Suppressor macrophage (primary cell): Measurements from ENCODE around the gene ZNF423.

Source experiments
- DNase-seq, 4 experiments: peaks; one replicate each; pipeline ENCODE4 v3.0.0-alpha.2; 2020 to 2022

Gene ZNF423

DNA sequence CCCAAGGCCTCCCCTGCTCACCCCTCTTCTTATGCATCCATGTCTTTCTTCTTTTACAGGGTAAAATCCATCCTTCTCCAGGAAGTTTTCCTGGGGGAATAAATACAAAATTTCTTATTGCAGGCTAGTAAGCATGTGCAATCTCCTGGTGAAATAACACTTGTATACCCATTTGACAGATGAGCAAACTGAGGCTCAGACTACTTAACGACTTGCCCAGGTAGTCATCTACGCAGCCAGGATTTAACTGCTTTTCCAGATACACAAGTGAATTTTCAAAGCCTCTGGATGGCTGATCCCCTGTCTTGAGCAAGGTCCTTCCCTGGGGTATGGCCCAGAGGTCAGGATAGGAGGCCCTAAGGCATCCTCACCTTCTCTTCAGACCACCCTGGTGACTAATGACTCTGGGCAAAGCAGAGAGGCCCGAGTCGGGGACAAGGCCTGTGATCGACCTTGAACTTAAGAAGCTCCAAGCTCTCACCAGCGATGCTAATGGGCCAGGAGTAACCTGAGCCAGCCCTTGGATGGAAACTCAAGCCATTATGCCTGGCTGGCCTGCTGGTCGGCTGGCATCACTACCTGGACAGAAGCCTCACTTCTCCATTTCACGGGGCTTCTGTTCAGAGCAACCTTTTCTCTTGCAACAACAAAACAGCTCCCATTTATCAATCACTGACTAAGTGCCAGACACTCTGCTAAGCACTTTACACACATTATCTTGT, 33.1 kb downstream of the ZNF423 start:
- DNase-seq = no peak

DNA sequence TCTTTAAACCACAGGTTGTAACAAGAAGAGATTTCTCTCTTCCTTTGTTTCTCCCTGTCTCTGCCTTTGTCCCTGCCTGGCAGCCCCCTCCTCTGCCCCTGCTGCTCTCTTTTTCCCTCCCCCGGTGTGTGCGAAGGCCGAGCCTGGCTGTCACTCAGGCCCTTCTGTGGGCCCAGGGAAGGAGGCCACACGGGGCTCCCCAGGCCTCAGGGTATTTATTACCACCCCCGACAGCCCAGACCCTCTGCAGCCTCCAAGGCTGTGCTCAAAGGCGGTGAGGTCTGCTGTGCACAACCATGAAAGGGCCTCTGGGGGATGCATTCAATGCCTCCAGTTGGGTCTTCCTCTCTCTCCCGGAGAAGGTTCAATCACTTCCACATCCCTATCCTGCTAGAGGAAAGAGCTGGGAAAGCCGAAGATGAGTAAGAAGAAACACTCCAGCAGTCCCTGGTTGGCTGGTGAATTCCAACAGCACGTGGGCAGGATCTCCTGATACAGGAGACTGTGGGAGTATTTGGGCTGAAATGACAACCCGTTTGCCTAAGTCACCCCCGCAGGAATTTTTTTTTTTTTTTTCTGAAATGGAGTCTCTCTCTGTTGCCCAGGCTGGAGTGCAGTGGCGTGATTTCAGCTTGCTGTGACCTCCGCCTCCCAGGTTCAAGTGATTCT, 34.2 kb downstream of the ZNF423 start:
- DNase-seq = no peak

GRCh38 chr16:49821156-49821555, 34.8 kb downstream of the ZNF423 start:
- DNase-seq = no peak

- DNase-seq = no peak
Observed at GRCh38 chr16:49817754-49818507, 38.0 kb downstream of the ZNF423 start.

GRCh38 chr16:49816875-49817274, 39.0 kb downstream of the ZNF423 start:
- DNase-seq = no peak

- no peak for DNase-seq
Observed at GRCh38 chr16:49811644-49812334, 44.1 kb downstream of the ZNF423 start.

- DNase-seq = no peak
Observed at GRCh38 chr16:49810831-49811230, 45.1 kb downstream of the ZNF423 start.

DNA sequence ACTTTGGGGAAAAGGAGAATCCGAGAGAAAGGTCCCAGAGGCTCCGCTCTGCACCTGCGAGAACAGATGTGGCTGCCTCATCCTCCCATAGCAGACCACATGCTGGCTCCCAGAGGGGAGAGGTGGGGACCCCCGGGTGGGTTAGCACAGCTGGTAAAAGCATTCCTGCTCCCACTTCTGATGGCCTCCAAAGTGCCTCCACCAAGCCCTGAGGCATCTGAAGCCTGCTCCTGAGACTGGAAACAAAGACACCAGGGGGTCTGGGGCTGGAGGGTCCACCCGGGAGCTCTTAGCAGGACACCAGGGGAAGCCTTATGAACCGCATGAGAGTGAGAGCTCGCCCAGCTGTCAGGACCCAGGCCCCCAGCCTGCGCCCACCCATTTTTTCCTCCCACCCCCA, 46.4 kb downstream of the ZNF423 start:
- DNase-seq = no peak

- DNase-seq = no peak
Observed at GRCh38 chr16:49809062-49809461, 46.9 kb downstream of the ZNF423 start.

- DNase-seq = no peak
Observed at GRCh38 chr16:49806446-49806845, 49.5 kb downstream of the ZNF423 start.

DNA sequence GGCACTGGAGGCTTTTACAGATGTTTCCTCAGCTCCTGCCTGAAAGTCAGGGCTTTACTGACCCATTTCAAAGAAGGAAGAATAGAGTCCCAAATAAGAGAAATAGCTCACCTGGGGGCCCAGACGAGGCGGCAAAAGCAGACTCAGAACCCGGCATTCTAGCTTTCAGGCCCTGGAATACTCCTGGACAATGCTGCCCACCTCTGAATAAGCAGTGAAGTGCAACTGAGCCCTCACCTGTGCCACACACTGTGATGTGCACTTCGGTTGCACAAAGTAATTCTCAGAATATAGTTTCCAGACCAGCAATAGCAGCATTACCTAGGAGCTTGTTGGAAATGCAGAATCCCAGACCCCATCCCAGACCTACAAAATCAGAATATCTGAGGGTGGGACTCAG, 54.6 kb downstream of the ZNF423 start:
- DNase-seq = no peak

GRCh38 chr16:49800876-49801275, 55.0 kb downstream of the ZNF423 start:
- DNase-seq = peak in 3 of 4 experiments; percentile 6 to 21 (median 12)

- DNase-seq = no peak
Observed at GRCh38 chr16:49800441-49800840, 55.5 kb downstream of the ZNF423 start.

DNA sequence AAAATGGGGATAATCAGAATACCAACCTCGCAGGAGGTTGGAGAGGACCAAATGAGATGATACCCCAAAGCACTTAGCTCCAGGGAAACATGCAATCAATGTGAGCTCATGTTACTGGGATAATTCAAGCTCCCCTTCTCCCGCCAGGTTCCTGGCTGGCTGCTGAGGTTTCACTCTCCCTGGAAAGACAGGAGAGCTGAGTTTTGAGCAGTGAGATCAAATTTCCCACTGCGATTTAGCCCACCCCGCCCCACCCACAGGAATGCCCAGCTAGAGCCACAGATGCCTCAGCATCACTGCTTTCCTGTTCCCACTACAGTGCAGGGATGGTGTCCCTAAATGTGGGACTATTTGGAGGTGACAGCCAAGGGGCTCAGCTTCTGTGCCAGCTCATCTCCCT, 56.7 kb downstream of the ZNF423 start:
- no peak for DNase-seq

DNA sequence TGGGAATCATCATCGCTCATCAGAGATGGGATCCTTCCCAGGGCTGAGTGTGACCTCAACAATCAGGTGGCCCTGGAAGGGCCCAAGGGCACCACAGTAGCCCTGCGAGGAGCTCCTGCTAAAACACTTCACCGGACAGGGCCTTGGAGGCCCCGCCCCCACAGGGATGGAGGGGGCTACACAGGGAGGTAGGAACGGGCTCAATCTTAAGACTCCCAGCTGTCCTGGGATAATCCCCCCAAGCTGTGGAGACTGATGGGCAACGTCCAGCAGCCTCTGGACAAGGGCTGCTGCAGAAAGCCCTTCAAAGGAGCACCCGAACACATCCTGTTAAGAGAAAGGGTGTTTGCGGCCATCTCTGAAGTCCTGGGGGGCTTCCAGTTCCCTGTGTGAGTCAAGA, 60.4 kb downstream of the ZNF423 start:
- no peak for DNase-seq

DNA sequence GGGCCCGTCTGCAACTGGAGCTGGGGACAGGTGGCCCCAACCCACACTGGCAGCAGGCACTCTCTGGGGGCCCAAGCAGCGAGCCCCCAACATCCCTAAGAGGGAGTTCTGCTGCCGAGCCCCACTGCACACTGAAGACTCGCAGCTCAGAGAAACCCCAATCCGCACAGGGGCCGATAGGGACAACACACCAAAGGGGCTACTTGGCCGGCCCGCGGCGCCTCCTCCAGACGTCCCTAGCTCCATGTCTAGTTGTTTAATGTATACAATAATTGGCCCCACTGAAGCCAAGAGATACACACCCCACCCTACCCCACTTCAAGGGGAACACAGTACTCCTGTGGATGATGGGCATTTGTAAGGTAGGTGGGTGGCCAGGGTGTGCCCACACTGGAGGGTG, 62.7 kb downstream of the ZNF423 start:
- DNase-seq = no peak

- no peak for DNase-seq
Observed at GRCh38 chr16:49789616-49790015, 66.3 kb downstream of the ZNF423 start.

DNA sequence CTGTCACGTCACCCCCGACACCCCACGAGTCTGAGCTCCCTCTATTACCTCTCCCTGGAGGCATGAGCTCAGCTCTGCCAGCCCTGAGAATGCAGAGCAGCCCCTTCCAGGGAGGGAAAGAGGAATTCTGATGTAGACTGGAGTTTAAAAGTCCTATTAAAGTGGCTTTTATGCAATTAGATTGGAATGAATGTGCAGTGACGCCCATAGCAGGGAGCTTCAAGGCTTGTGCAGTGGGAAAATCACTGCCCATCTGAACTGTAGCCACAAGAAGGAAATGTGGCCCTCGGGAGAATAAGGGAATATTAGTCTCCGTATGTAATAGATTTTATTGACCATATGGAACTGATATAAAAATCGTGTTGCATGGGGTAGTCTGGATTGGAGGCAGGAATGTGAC, 66.9 kb downstream of the ZNF423 start:
- DNase-seq = no peak

- no peak for DNase-seq
Observed at GRCh38 chr16:49788572-49788971, 67.3 kb downstream of the ZNF423 start.

GRCh38 chr16:49786926-49787557, 68.9 kb downstream of the ZNF423 start:
- DNase-seq = no peak

DNA sequence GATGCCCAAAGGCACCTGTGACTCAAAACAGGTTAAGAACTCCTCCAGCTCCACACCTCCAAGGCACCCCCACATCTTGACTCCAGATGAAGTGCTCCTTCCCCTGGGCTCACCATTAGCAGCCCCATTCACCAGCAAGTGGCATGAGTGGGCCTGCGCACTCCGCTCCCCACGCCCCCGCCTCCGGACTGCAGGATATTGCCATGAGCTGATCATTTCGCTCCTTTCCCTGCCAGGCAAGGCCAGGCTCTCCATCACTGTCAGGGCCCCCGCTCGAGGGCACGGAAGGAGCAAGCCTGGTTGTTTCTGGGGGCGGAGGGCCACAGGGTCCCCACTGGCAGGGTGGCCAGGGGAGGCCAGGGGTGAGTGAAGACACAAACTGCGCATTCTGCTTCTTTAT, 69.9 kb downstream of the ZNF423 start:
- no peak for DNase-seq

GRCh38 chr16:49782405-49782804, 73.5 kb downstream of the ZNF423 start:
- DNase-seq = no peak

- DNase-seq = no peak
Observed at GRCh38 chr16:49781401-49781800, 74.5 kb downstream of the ZNF423 start.
